Ovary (tissue), 3 donors: ENCODE data around the gene LAMC3.

Source experiments
- EP300 ChIP-seq: sonication (generic); formaldehyde crosslinking; IDR thresholded peaks from one replicate; pipeline ENCODE4 v1.6.1; 2017; ENCODE audit warnings: antibody characterized with exemption
- POLR2A ChIP-seq: fragments of 450-650 bp; IDR thresholded peaks from one replicate; pipeline ENCODE4 v1.6.1; 2017; ENCODE audit warnings: antibody characterized with exemption, mild to moderate bottlenecking, moderate library complexity
- TF ChIP-seq, protein P1 (sequence below), 3 donors: fragments of 450-650 bp in 2 of 3; fragments of 200-600 bp in 1 of 3; IDR thresholded peaks; one replicate each; pipeline versions ENCODE4 v1.5.1 to v1.8.0; 2016 to 2022; ENCODE audit warnings: antibody characterized with exemption in 3 of 3, mild to moderate bottlenecking in 1 of 3
- donor health status: DM: no; HTN: no; CAD: no.

DNA sequence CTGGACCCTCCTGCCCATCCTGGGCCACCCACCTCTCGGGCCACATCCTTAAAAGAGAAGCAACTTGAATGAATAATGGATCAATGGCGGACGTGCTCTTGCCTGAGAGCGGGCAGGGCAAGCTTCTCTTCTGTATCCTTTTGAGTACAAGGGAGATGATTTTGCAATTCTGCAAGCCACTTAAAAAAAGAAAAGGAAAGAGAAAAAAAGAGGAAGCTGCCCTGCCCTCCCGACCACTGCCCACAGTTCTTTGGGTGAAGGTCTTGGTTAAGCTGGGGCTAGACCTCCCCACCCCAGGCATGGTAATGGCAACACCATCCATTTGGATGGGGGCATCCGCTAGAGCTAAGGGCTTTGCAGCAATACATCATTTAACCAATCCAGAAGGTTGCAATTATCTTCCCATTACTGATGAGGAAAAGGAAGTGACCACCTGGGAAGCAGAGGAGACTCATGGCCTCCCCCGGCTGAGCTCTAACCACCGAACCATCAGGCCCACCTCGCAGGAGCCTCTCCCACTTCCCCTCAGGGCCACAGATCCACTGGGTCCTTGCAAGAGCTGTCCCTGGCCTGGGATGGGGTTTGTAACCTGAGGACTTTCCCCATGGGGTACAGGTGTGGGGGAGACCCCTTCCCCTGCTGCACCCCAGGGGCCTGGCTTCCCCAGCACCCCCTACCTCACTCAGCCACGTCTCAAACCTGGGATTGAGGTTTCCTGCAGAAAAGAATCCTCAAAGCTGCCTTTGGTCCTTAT lies 27.8 kb upstream of the LAMC3 start:
- TF ChIP-seq, protein P1, sequence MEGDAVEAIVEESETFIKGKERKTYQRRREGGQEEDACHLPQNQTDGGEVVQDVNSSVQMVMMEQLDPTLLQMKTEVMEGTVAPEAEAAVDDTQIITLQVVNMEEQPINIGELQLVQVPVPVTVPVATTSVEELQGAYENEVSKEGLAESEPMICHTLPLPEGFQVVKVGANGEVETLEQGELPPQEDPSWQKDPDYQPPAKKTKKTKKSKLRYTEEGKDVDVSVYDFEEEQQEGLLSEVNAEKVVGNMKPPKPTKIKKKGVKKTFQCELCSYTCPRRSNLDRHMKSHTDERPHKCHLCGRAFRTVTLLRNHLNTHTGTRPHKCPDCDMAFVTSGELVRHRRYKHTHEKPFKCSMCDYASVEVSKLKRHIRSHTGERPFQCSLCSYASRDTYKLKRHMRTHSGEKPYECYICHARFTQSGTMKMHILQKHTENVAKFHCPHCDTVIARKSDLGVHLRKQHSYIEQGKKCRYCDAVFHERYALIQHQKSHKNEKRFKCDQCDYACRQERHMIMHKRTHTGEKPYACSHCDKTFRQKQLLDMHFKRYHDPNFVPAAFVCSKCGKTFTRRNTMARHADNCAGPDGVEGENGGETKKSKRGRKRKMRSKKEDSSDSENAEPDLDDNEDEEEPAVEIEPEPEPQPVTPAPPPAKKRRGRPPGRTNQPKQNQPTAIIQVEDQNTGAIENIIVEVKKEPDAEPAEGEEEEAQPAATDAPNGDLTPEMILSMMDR (IDR thresholded peaks at IDR 0.05): no peak
- TF ChIP-seq POLR2A (no peak), EP300 (no peak)
